Anterior cingulate cortex (tissue), 58 donors: Measurements from ENCODE around the gene RAP1GAP2.
"Not testable (repeated sequence)": the region's sequence is repeated elsewhere in the genome, so short reads cannot be mapped to it uniquely, and the experiment has no call there.

Experiments used
- DNase-seq, 58 donors: peaks; one replicate each; lab custom pipeline; 2025; lab: John Stamatoyannopoulos, UW

RAP1GAP2 gene

GRCh38 chr17:3054868-3055267 lies 258.6 kb downstream of the RAP1GAP2 start:
- DNase-seq, result not testable (repeated sequence)

GRCh38 chr17:3062824-3063377 lies 266.7 kb downstream of the RAP1GAP2 start:
- not testable (repeated sequence) for DNase-seq

GRCh38 chr17:3063507-3063906 lies 267.3 kb downstream of the RAP1GAP2 start, which contains the start of gene OR1D5:
Gene OR1D5, minus strand, starts transcription at chr17:3063607. Its CDS starts 0 bp downstream, at chr17:3063607.
- not testable (repeated sequence) for DNase-seq

GRCh38 chr17:3065192-3065591 lies 269.0 kb downstream of the RAP1GAP2 start:
- DNase-seq, result peak in 3 of 58 donors; percentile 2 to 17 (median 11)

GRCh38 chr17:3073850-3074249 lies 277.6 kb downstream of the RAP1GAP2 start:
- not testable (repeated sequence) for DNase-seq
